H1 (cell line): ENCODE results near the gene NKG7. TPM values are rescaled to one million over a fixed set of nuclear protein-coding genes. Genes with fewer than 3 reads are reported as not detected.

Experiments used
- KDM1A ChIP-seq: fragments of 200-600, 300-600 bp; sonication (generic); IDR thresholded peaks from 2 replicates; pipeline ENCODE4 v1.7.1; 2016; ENCODE audit warnings: mild to moderate bottlenecking, low read length, borderline replicate concordance
- KDM4A ChIP-seq: IDR thresholded peaks from one replicate; pipeline ENCODE4 v1.7.1; 2012; ENCODE audit warnings: low read depth, mild to moderate bottlenecking, moderate library complexity, low read length, inconsistent platforms; ENCODE audit not compliant: severe bottlenecking
- NRF1 ChIP-seq: IDR thresholded peaks from 2 replicates; pipeline ENCODE4 v1.6.1; 2011; ENCODE audit warnings: mild to moderate bottlenecking, low read depth, low read length, improper control_type of control experiment
- SIN3A ChIP-seq, 2 experiments: IDR thresholded peaks in 1 of 2; conservative IDR thresholded peaks in 1 of 2; 2 replicates each; pipeline ENCODE4 v1.6.1; 2011 to 2012; ENCODE audit warnings: low read length in 2 of 2, improper control_type of control experiment in 1 of 2, low read depth in 1 of 2, mild to moderate bottlenecking in 1 of 2
- SP4 ChIP-seq: IDR thresholded peaks from 2 replicates; pipeline ENCODE4 v1.6.1; 2012; ENCODE audit warnings: low read length, inconsistent platforms
- TEAD4 ChIP-seq: IDR thresholded peaks from 2 replicates; pipeline ENCODE4 v1.6.1; 2012; ENCODE audit warnings: low read depth, low read length, inconsistent platforms, mixed read lengths
- ZNF274 ChIP-seq: IDR thresholded peaks from 2 replicates; pipeline ENCODE4 v1.7.0; 2012; ENCODE audit warnings: low read length, borderline replicate concordance; ENCODE audit errors: extremely low read depth
- polyA plus RNA-seq, 7 experiments: library from polyadenylated mRNA; depleted of rRNA in 3 of 7; stranded (reverse) in 5 of 7; unstranded in 2 of 7; fragments of >200 nt in 5 of 7; fragments of 200-250 nt in 2 of 7; gene quantifications; 1 replicate in 5 of 7; 2 replicates in 1 of 7; 4 replicates in 1 of 7; pipeline versions ENCODE4 v1.2.1 to v1.2.3, GENCODE V29; 2011 to 2013; ENCODE audit warnings: missing spikeins in 2 of 7, mixed read lengths in 2 of 7
- total RNA-seq: library from RNA; stranded (reverse); fragmentation: NEBNext Ultra II Directional; extraction: Animal tissue kit (Norgen Biotek cat#: 25700); gene quantifications from 2 replicates; pipeline ENCODE4 v1.2.1, GENCODE V29; 2021
- TF ChIP-seq, protein P1 (sequence below): fragments of 300-600 bp; sonication (generic); IDR thresholded peaks from 2 replicates; pipeline ENCODE4 v1.7.1; 2012; ENCODE audit warnings: low read length, moderate library complexity, mild to moderate bottlenecking, inconsistent platforms; ENCODE audit not compliant: insufficient replicate concordance
- TF ChIP-seq, protein P2 (sequence below): IDR thresholded peaks from 2 replicates; pipeline ENCODE4 v1.6.1; 2011; ENCODE audit warnings: low read length, improper control_type of control experiment

NKG7 gene
- total and polyA plus RNA-seq, 2 of the 8 experiments (the other 6 are each of a cell fraction or from before 2014, with no cell fraction given), result not detected

DNA sequence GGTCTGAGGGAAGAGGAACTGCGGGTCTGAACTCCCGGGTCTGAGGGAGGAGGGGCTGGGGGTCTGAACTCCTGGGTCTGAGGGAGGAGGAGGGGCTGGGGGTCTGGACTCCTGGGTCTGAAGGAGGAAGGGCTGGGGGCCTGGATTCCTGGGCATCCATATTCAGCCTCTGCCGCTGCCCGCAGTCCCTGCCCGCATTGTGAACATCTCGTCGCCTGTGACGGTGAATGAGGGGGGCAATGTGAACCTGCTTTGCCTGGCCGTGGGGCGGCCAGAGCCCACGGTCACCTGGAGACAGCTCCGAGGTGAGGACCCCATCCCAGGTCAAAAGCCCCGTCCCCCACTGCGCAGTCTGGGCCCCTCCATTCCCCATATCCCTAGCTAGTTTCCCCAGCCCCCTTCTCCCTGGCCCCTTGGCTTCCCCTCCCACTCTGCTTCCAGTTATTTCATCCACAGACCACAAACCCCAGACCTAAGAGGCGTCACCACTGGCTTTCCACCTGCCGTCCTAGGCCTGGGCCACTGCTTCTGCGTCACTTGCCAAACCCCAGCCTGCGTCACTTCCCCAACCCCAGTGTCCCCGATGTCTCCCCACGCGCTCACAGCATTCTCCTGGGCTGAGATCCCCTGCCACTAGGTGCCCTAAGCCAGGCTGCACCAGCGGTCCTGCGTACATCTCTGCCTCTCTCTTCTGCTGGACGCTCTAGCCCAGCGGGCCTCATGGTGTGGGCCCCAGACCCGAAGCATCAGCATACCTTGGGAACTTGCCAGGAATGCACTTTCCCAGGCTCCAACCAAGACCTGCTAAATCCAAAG lies 47.1 kb downstream of the NKG7 start (continued):
- TF ChIP-seq, protein P1, sequence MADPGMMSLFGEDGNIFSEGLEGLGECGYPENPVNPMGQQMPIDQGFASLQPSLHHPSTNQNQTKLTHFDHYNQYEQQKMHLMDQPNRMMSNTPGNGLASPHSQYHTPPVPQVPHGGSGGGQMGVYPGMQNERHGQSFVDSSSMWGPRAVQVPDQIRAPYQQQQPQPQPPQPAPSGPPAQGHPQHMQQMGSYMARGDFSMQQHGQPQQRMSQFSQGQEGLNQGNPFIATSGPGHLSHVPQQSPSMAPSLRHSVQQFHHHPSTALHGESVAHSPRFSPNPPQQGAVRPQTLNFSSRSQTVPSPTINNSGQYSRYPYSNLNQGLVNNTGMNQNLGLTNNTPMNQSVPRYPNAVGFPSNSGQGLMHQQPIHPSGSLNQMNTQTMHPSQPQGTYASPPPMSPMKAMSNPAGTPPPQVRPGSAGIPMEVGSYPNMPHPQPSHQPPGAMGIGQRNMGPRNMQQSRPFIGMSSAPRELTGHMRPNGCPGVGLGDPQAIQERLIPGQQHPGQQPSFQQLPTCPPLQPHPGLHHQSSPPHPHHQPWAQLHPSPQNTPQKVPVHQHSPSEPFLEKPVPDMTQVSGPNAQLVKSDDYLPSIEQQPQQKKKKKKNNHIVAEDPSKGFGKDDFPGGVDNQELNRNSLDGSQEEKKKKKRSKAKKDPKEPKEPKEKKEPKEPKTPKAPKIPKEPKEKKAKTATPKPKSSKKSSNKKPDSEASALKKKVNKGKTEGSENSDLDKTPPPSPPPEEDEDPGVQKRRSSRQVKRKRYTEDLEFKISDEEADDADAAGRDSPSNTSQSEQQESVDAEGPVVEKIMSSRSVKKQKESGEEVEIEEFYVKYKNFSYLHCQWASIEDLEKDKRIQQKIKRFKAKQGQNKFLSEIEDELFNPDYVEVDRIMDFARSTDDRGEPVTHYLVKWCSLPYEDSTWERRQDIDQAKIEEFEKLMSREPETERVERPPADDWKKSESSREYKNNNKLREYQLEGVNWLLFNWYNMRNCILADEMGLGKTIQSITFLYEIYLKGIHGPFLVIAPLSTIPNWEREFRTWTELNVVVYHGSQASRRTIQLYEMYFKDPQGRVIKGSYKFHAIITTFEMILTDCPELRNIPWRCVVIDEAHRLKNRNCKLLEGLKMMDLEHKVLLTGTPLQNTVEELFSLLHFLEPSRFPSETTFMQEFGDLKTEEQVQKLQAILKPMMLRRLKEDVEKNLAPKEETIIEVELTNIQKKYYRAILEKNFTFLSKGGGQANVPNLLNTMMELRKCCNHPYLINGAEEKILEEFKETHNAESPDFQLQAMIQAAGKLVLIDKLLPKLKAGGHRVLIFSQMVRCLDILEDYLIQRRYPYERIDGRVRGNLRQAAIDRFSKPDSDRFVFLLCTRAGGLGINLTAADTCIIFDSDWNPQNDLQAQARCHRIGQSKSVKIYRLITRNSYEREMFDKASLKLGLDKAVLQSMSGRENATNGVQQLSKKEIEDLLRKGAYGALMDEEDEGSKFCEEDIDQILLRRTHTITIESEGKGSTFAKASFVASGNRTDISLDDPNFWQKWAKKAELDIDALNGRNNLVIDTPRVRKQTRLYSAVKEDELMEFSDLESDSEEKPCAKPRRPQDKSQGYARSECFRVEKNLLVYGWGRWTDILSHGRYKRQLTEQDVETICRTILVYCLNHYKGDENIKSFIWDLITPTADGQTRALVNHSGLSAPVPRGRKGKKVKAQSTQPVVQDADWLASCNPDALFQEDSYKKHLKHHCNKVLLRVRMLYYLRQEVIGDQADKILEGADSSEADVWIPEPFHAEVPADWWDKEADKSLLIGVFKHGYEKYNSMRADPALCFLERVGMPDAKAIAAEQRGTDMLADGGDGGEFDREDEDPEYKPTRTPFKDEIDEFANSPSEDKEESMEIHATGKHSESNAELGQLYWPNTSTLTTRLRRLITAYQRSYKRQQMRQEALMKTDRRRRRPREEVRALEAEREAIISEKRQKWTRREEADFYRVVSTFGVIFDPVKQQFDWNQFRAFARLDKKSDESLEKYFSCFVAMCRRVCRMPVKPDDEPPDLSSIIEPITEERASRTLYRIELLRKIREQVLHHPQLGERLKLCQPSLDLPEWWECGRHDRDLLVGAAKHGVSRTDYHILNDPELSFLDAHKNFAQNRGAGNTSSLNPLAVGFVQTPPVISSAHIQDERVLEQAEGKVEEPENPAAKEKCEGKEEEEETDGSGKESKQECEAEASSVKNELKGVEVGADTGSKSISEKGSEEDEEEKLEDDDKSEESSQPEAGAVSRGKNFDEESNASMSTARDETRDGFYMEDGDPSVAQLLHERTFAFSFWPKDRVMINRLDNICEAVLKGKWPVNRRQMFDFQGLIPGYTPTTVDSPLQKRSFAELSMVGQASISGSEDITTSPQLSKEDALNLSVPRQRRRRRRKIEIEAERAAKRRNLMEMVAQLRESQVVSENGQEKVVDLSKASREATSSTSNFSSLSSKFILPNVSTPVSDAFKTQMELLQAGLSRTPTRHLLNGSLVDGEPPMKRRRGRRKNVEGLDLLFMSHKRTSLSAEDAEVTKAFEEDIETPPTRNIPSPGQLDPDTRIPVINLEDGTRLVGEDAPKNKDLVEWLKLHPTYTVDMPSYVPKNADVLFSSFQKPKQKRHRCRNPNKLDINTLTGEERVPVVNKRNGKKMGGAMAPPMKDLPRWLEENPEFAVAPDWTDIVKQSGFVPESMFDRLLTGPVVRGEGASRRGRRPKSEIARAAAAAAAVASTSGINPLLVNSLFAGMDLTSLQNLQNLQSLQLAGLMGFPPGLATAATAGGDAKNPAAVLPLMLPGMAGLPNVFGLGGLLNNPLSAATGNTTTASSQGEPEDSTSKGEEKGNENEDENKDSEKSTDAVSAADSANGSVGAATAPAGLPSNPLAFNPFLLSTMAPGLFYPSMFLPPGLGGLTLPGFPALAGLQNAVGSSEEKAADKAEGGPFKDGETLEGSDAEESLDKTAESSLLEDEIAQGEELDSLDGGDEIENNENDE, result no peak
- TF ChIP-seq KDM1A (no peak), SIN3A (conservative IDR thresholded peaks at IDR 0.05 in 1 of 2, IDR thresholded peaks at IDR 0.05 in 1 of 2; ENCODE audit: low read depth in 1 of 2, low read length in 2 of 2) (no peak), KDM4A (no peak), SP4 (no peak), ZNF274 (no peak), NRF1 (no peak), TEAD4 (no peak)
- TF ChIP-seq, protein P2, sequence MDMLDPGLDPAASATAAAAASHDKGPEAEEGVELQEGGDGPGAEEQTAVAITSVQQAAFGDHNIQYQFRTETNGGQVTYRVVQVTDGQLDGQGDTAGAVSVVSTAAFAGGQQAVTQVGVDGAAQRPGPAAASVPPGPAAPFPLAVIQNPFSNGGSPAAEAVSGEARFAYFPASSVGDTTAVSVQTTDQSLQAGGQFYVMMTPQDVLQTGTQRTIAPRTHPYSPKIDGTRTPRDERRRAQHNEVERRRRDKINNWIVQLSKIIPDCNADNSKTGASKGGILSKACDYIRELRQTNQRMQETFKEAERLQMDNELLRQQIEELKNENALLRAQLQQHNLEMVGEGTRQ, result no peak
- TF ChIP-seq, all 59 proteins: peak for 0
